OCI-LY7 (cell line): ENCODE results near the gene MTERF4.

ENCODE experiments used
- EZH2phosphoT487 ChIP-seq: fragments of 200-600 bp; sonication (generic); IDR thresholded peaks from 2 replicates; pipeline ENCODE4 v1.6.1; 2018; ENCODE audit warnings: low read depth, borderline replicate concordance, mild to moderate bottlenecking, mixed run types, antibody characterized with exemption, low read length, moderate library complexity, mixed read lengths
- TF ChIP-seq, protein P1 (sequence below): fragments of 200-600 bp; sonication (generic); conservative IDR thresholded peaks from 2 replicates; pipeline ENCODE4 v1.5.1; 2014; ENCODE audit warnings: mild to moderate bottlenecking, antibody characterized with exemption, low read length, moderate library complexity, mixed read lengths

DNA sequence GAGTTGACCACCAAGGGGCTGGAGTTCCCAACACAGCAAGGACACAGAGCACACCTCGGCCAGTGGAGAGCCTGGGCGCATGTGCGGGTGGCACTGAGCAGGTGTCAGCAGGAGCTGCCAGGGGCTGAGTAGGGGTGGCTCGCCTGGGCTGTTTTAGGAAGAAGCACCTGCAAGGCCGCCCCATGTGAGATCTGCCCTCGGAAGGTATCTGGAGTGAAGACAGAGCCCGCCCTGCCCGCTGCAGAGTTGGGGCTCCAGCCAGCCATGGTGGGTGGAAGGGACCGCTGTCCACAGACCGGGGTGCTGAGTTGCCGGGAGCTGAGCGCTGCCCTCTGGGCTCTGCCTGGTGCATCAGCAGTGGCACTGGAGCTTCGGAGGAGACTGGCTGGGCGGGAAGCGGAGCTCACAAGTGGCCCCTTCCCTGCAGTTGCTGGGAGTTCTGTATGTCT lies 35.2 kb downstream of the MTERF4 start:
- TF ChIP-seq, protein P1, sequence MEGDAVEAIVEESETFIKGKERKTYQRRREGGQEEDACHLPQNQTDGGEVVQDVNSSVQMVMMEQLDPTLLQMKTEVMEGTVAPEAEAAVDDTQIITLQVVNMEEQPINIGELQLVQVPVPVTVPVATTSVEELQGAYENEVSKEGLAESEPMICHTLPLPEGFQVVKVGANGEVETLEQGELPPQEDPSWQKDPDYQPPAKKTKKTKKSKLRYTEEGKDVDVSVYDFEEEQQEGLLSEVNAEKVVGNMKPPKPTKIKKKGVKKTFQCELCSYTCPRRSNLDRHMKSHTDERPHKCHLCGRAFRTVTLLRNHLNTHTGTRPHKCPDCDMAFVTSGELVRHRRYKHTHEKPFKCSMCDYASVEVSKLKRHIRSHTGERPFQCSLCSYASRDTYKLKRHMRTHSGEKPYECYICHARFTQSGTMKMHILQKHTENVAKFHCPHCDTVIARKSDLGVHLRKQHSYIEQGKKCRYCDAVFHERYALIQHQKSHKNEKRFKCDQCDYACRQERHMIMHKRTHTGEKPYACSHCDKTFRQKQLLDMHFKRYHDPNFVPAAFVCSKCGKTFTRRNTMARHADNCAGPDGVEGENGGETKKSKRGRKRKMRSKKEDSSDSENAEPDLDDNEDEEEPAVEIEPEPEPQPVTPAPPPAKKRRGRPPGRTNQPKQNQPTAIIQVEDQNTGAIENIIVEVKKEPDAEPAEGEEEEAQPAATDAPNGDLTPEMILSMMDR: no peak
- TF ChIP-seq EZH2phosphoT487: no peak
